ENCODE measurements around the gene DNAH10. TPM values are rescaled to one million over a fixed set of nuclear protein-coding genes. Genes with fewer than 3 reads are reported as not detected.
"Not testable (repeated sequence)": the region's sequence is repeated elsewhere in the genome, so short reads cannot be mapped to it uniquely, and the experiment has no call there.

The DNAH10 gene
- total RNA-seq, 1 donor from 2014 or later = not detected

GRCh38 chr12:123945287-123946151 lies 183.4 kb downstream of the DNAH10 start:
- no peak for TF ChIP-seq CTCF (IDR thresholded peaks at IDR 0.05; ENCODE audit: borderline replicate concordance)
- Histone ChIP-seq H3K9me3 (replicated peaks) (peaks cover 4% of the 10 kb centered on the region), H3K36me3 (peaks cover 50% of the 10 kb centered on the region), H3K4me3 (no peak overlapping the region), H3K4me1 (peaks cover 45% of the 10 kb centered on the region), H3K27me3 (ENCODE audit: low read depth) (no peaks in the 10 kb centered on the region), H3K27ac (replicated peaks) (peak overlapping the region; percentile 58)
- intact Hi-C loops (cut with micrococcal nuclease) = no loop called here
- no peak for DNase-seq

- Histone ChIP-seq H3K4me1 (peaks cover 51% of the 10 kb centered on the region), H3K4me3 (no peak overlapping the region), H3K27ac (replicated peaks) (peak overlapping the region; percentile 58), H3K9me3 (replicated peaks) (peaks cover 4% of the 10 kb centered on the region), H3K36me3 (peaks cover 44% of the 10 kb centered on the region), H3K27me3 (ENCODE audit: low read depth) (no peaks in the 10 kb centered on the region)
- TF ChIP-seq CTCF (IDR thresholded peaks at IDR 0.05; ENCODE audit: borderline replicate concordance) = no peak
- no peak for DNase-seq
- intact Hi-C loops (cut with micrococcal nuclease) = no loop called here
Measured at GRCh38 chr12:123946152-123946515, 184.0 kb downstream of the DNAH10 start.

- H3K36me3 ChIP-seq = peaks cover 37% of the 10 kb centered on the region
- H3K4me3 ChIP-seq; H3K27me3 ChIP-seq (ENCODE audit: low read depth); H3K9me3 ChIP-seq (replicated peaks); intact Hi-C loops (cut with micrococcal nuclease): not testable (repeated sequence)
- H3K27ac ChIP-seq (replicated peaks) = peak overlapping the region; percentile 58
- peak; percentile 44 for DNase-seq
- peaks cover 58% of the 10 kb centered on the region for H3K4me1 ChIP-seq
Measured at GRCh38 chr12:123946516-123947505, 184.7 kb downstream of the DNAH10 start.

GRCh38 chr12:123947531-123947930 lies 185.4 kb downstream of the DNAH10 start:
- H3K27ac ChIP-seq (replicated peaks); H3K4me3 ChIP-seq; H3K27me3 ChIP-seq (ENCODE audit: low read depth); H3K9me3 ChIP-seq (replicated peaks); DNase-seq; intact Hi-C loops (cut with micrococcal nuclease): not testable (repeated sequence)
- H3K4me1 ChIP-seq = peaks cover 65% of the 10 kb centered on the region
- peaks cover 30% of the 10 kb centered on the region for H3K36me3 ChIP-seq

GRCh38 chr12:123948401-123948795 lies 186.3 kb downstream of the DNAH10 start:
- no peak for DNase-seq

More at GRCh38 chr12:123948401-123948795, 186.3 kb downstream of the DNAH10 start:
- intact Hi-C loops (cut with micrococcal nuclease) = no loop called here
- Histone ChIP-seq H3K27me3 (ENCODE audit: low read depth) (no peaks in the 10 kb centered on the region), H3K9me3 (replicated peaks) (no peaks in the 10 kb centered on the region), H3K4me3 (no peak overlapping the region), H3K27ac (replicated peaks) (no peak overlapping the region), H3K36me3 (peaks cover 21% of the 10 kb centered on the region), H3K4me1 (peaks cover 73% of the 10 kb centered on the region)
- TF ChIP-seq CTCF (IDR thresholded peaks at IDR 0.05; ENCODE audit: borderline replicate concordance) = no peak
